ENCODE results near the gene GART. TPM values are rescaled to one million over a fixed set of nuclear protein-coding genes. Genes with fewer than 3 reads are reported as not detected.

Gene GART
- total and polyA plus RNA-seq, 2 of the 4 experiments (the other 2 are of a cell fraction): 29.9 to 73.8 TPM

GRCh38 chr21:33522297-33522952 lies 19.5 kb downstream of the GART start:
- Histone ChIP-seq H3K4me1 (ENCODE audit: control insufficient read depth, insufficient read depth, low read length) (no peaks in the 10 kb centered on the region), H3K27me3 (ENCODE audit: control insufficient read depth, insufficient read depth, low read length) (no peaks in the 10 kb centered on the region), H3K4ac (ENCODE audit: low read depth, low read length) (no peak overlapping the region), H3K9me1 (ENCODE audit: insufficient read depth, low read length) (no peaks in the 10 kb centered on the region), H2AK9ac (replicated peaks; ENCODE audit: low read depth, low read length, poor library complexity) (no peak overlapping the region), H4K8ac (ENCODE audit: low read depth in 2 of 2, low read length in 2 of 2) (no peak overlapping the region), H4K5ac (ENCODE audit: low read depth, low read length) (no peak overlapping the region), H2BK15ac (ENCODE audit: low read depth, low read length) (no peak overlapping the region), H3K9me3 (ENCODE audit: control insufficient read depth, insufficient read depth, low read length) (no peaks in the 10 kb centered on the region), H3K18ac (ENCODE audit: low read depth, low read length) (no peak overlapping the region), H2AFZ (replicated peaks; ENCODE audit: low read length, poor library complexity) (no peak overlapping the region), H2BK5ac (ENCODE audit: low read depth, low read length, poor library complexity, severe bottlenecking) (no peak overlapping the region), H3K14ac (replicated peaks; ENCODE audit: low read depth, low read length) (no peak overlapping the region), H2BK20ac (ENCODE audit: low read depth, low read length) (no peak overlapping the region), H4K91ac (ENCODE audit: insufficient read depth, low read depth, low read length) (no peak overlapping the region), H3K27ac (ENCODE audit: insufficient read depth, low read length) (no peak overlapping the region), H3K56ac (ENCODE audit: extremely low read depth, insufficient read depth, low read length) (no peak overlapping the region), H2BK120ac (ENCODE audit: low read depth, low read length) (no peak overlapping the region), H3K36me3 (ENCODE audit: control insufficient read depth, insufficient read depth, low read length) (peaks cover 34% of the 10 kb centered on the region), H2AK5ac (ENCODE audit: low read depth, low read length) (no peak overlapping the region), H3K4me3 (ENCODE audit: insufficient read depth, low read depth, low read length) (no peak overlapping the region), H3K23ac (ENCODE audit: low read depth, low read length) (no peak overlapping the region), H3K79me1 (ENCODE audit: low read depth in 1 of 2, low read length in 2 of 2) (no peaks in the 10 kb centered on the region), H3K4me2 (ENCODE audit: low read depth, low read length) (no peak overlapping the region), H3K9ac (ENCODE audit: low read depth, low read length) (no peak overlapping the region), H4K20me1 (ENCODE audit: insufficient read depth, low read length) (no peaks in the 10 kb centered on the region)
- WGBS, 2 experiments (ENCODE audit: extremely low coverage in 2 of 2, insufficient read length in 1 of 2): no CpG with 5 or more reads among the region's 5 CpGs
- DNase-seq (no peak), ATAC-seq (ENCODE audit: low read depth) (no peak)
- CTCF ChIA-PET: no interaction called here
- TF ChIP-seq, protein P1, sequence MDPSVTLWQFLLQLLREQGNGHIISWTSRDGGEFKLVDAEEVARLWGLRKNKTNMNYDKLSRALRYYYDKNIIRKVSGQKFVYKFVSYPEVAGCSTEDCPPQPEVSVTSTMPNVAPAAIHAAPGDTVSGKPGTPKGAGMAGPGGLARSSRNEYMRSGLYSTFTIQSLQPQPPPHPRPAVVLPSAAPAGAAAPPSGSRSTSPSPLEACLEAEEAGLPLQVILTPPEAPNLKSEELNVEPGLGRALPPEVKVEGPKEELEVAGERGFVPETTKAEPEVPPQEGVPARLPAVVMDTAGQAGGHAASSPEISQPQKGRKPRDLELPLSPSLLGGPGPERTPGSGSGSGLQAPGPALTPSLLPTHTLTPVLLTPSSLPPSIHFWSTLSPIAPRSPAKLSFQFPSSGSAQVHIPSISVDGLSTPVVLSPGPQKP (IDR thresholded peaks at IDR 0.05; ENCODE audit: borderline replicate concordance, low read depth, low read length): no peak
- no peak for TF ChIP-seq FOS (IDR thresholded peaks at IDR 0.05; ENCODE audit: low read depth, low read length)
- no peak for TF ChIP-seq BHLHE40 (IDR thresholded peaks at IDR 0.05; ENCODE audit: low read depth, low read length)
- TF ChIP-seq RFX5 (IDR thresholded peaks at IDR 0.05; ENCODE audit: low read depth, low read length): no peak
- no peak for TF ChIP-seq MXI1 (IDR thresholded peaks at IDR 0.05; ENCODE audit: borderline replicate concordance, low read depth, low read length)
- no peak for TF ChIP-seq RAD21 (IDR thresholded peaks at IDR 0.05; ENCODE audit: low read length)
- dilution Hi-C loops (cut with HindIII; ENCODE audit: low sequenced_read_pairs, unreplicated experiment) (no loop called here), intact Hi-C loops (cut with micrococcal nuclease) (no loop called here), in situ Hi-C loops (cut with MboI; ENCODE audit: low sequenced_read_pairs) (no loop called here)
- POLR2A ChIA-PET (ENCODE audit: unreplicated experiment): no interaction called here
- no TSS peak for BruUV-seq (replicated peaks)

Data from IMR-90 (cell line).